IMR-90 (cell line): ENCODE data around the gene TRIM71.

Experiments used
- CTCF ChIP-seq: conservative IDR thresholded peaks from 2 replicates; pipeline ENCODE4 v1.5.1; 2012; ENCODE audit warnings: mild to moderate bottlenecking, low read depth, low read length, improper control_type of control experiment
- FOS ChIP-seq: fragments of 150-350 bp; IDR thresholded peaks from 2 replicates; pipeline ENCODE4 v1.6.1; 2016; ENCODE audit warnings: low read depth, low read length
- MXI1 ChIP-seq: IDR thresholded peaks from 2 replicates; pipeline ENCODE4 v1.6.1; 2012; ENCODE audit warnings: low read depth, mild to moderate bottlenecking, low read length, moderate library complexity, borderline replicate concordance
- POLR2A ChIP-seq: IDR thresholded peaks from 2 replicates; pipeline ENCODE4 v1.6.1; 2012; ENCODE audit warnings: mild to moderate bottlenecking, low read depth, low read length
- RCOR1 ChIP-seq: IDR thresholded peaks from 2 replicates; pipeline ENCODE4 v1.6.1; 2012; ENCODE audit warnings: mild to moderate bottlenecking, low read length, improper control_type of control experiment; ENCODE audit not compliant: insufficient replicate concordance
- RFX5 ChIP-seq: IDR thresholded peaks from 2 replicates; pipeline ENCODE4 v1.8.0; 2012; ENCODE audit warnings: low read depth, mild to moderate bottlenecking, low read length, moderate library complexity
- SMC3 ChIP-seq: fragments of 150-350 bp; IDR thresholded peaks from 2 replicates; pipeline ENCODE4 v1.6.1; 2016; ENCODE audit warnings: low read depth, mild to moderate bottlenecking, antibody characterized with exemption, low read length, moderate library complexity

- TF ChIP-seq SMC3, result no peak
- no peak for TF ChIP-seq POLR2A
- TF ChIP-seq CTCF, result no peak
- TF ChIP-seq MXI1, result no peak
- TF ChIP-seq RFX5, result no peak
- no peak for TF ChIP-seq RCOR1
- no peak for TF ChIP-seq FOS
These were observed 86.2 kb downstream of the TRIM71 start for GRCh38 chr3:32903953-32904352.
